Endothelial cell of umbilical vein (primary cell): ENCODE results near the gene PHOX2A. TPM values are rescaled to one million over a fixed set of nuclear protein-coding genes. Genes with fewer than 3 reads are reported as not detected.

ENCODE experiments used
- BruUV-seq: library from RNA; stranded (reverse); fragments of 400-500 nt; replicated peaks from 2 replicates; lab custom pipeline; 2021; lab: Mats Ljungman, UMichigan
- CTCF ChIA-PET: fragments of 300-600, 350-600 bp; sonication (Branson Sonifier 250); formaldehyde crosslinking; loops from one replicate; lab custom pipeline; 2021; ENCODE audit warnings: antibody characterized with exemption, inconsistent platforms; lab: Charles Lee
- POLR2A ChIA-PET: fragments of 300-600, 350-600 bp; sonication (Branson Sonifier 250); formaldehyde crosslinking; loops from one replicate; lab custom pipeline; 2021; ENCODE audit warnings: antibody characterized with exemption, inconsistent platforms; lab: Charles Lee
- DNase-seq: peaks from one replicate; pipeline ENCODE4 v3.0.0-alpha.2; 2011; ENCODE audit warnings: low read depth, low spot score
- FAIRE-seq: peaks from 2 replicates; lab custom pipeline; 2011; peaks lifted over from hg19 to GRCh38; lab: Jason Lieb, UNC
- H2AFZ ChIP-seq: 2 replicates; pipeline ENCODE4 v1.6.0; 2012; ENCODE audit warnings: low read depth, low read length, control low read depth, inconsistent platforms
- H3K27ac ChIP-seq: 2 replicates; pipeline ENCODE4 v1.5.1; 2011; ENCODE audit warnings: low read depth, mild to moderate bottlenecking, control low read depth, low read length, moderate library complexity; ENCODE audit not compliant: insufficient read depth
- H3K27me3 ChIP-seq, 2 experiments: 2 replicates each; pipeline versions ENCODE4 v1.6.0 to v1.6.1; 2011; ENCODE audit warnings: low read length in 2 of 2, mixed read lengths in 1 of 2; ENCODE audit not compliant: control insufficient read depth in 2 of 2, insufficient read depth in 2 of 2
- H3K36me3 ChIP-seq, 2 experiments: 2 replicates in 1 of 2; 3 replicates in 1 of 2; pipeline ENCODE4 v1.5.1; 2011; ENCODE audit warnings: low read length in 2 of 2, mild to moderate bottlenecking in 1 of 2, moderate library complexity in 1 of 2; ENCODE audit not compliant: control insufficient read depth in 2 of 2, insufficient read depth in 2 of 2; ENCODE audit errors: extremely low read depth in 1 of 2
- H3K4me1 ChIP-seq: 3 replicates; pipeline ENCODE4 v1.5.1; 2011; ENCODE audit warnings: mild to moderate bottlenecking, low read length; ENCODE audit not compliant: control insufficient read depth, insufficient read depth; ENCODE audit errors: extremely low read depth
- H3K4me2 ChIP-seq: 2 replicates; pipeline ENCODE4 v1.6.1; 2011; ENCODE audit warnings: low read length, control low read depth, mixed read lengths; ENCODE audit not compliant: insufficient read depth
- H3K4me3 ChIP-seq, 3 experiments: fragments of 200-600 bp in 1 of 3; sonication (generic), shearing (Covaris generic) in 1 of 3; replicated peaks in 1 of 3; 2 replicates each; pipeline ENCODE4 v1.5.1; 2011 to 2016; ENCODE audit warnings: control low read depth in 3 of 3, low read length in 3 of 3, mild to moderate bottlenecking in 2 of 3, inconsistent platforms in 1 of 3, low read depth in 1 of 3, moderate library complexity in 1 of 3; ENCODE audit not compliant: insufficient read depth in 1 of 3
- H3K79me2 ChIP-seq: 2 replicates; pipeline ENCODE4 v1.6.0; 2012; ENCODE audit warnings: low read length, inconsistent platforms; ENCODE audit not compliant: control insufficient read depth, insufficient read depth
- H3K9ac ChIP-seq: replicated peaks from 2 replicates; pipeline ENCODE3; 2011; ENCODE audit warnings: low read length, control low read depth; ENCODE audit not compliant: insufficient read depth; ENCODE audit errors: extremely low read depth
- H3K9me1 ChIP-seq: replicated peaks from 3 replicates; pipeline ENCODE4 v1.6.0; 2011; ENCODE audit warnings: mild to moderate bottlenecking, low read length; ENCODE audit not compliant: control insufficient read depth, insufficient read depth; ENCODE audit errors: extremely low read depth
- H3K9me3 ChIP-seq: replicated peaks from 2 replicates; pipeline ENCODE4 v1.5.1; 2012; ENCODE audit warnings: low read length, inconsistent platforms; ENCODE audit not compliant: control insufficient read depth, insufficient read depth
- H4K20me1 ChIP-seq: replicated peaks from 2 replicates; pipeline ENCODE3; 2011; ENCODE audit warnings: mild to moderate bottlenecking, low read length; ENCODE audit not compliant: control insufficient read depth, insufficient read depth; ENCODE audit errors: extremely low read depth
- CTCF ChIP-seq, 2 donors: IDR thresholded peaks; 1 replicate in 1 of 2; 2 replicates in 1 of 2; pipeline ENCODE4 v1.5.1; 2011; ENCODE audit warnings: low read length in 2 of 2, mild to moderate bottlenecking in 2 of 2, moderate library complexity in 2 of 2, control low read depth in 1 of 2, inconsistent platforms in 1 of 2, low read depth in 1 of 2; ENCODE audit not compliant: insufficient read depth in 1 of 2; ENCODE audit errors: extremely low read depth in 1 of 2
- EZH2 ChIP-seq: IDR thresholded peaks from 2 replicates; pipeline ENCODE4 v1.6.1; 2012; ENCODE audit warnings: borderline replicate concordance, low read depth, mild to moderate bottlenecking, moderate library complexity, low read length, inconsistent platforms; ENCODE audit not compliant: severe bottlenecking
- FOS ChIP-seq: IDR thresholded peaks from 2 replicates; pipeline ENCODE4 v1.6.1; 2011; ENCODE audit warnings: mild to moderate bottlenecking, low read length, moderate library complexity, borderline replicate concordance; ENCODE audit not compliant: insufficient read depth
- GATA2 ChIP-seq: IDR thresholded peaks from 2 replicates; pipeline ENCODE4 v1.7.0; 2011; ENCODE audit warnings: low read depth, mild to moderate bottlenecking, moderate library complexity, mixed read lengths, low read length; ENCODE audit not compliant: insufficient read length, insufficient read depth
- JUN ChIP-seq: IDR thresholded peaks from 2 replicates; pipeline ENCODE4 v1.6.1; 2011; ENCODE audit warnings: borderline replicate concordance, low read depth; ENCODE audit not compliant: insufficient read length, insufficient read depth
- MAX ChIP-seq: IDR thresholded peaks from 2 replicates; pipeline ENCODE4 v1.6.1; 2011; ENCODE audit not compliant: insufficient read depth, insufficient read length
- MYC ChIP-seq: IDR thresholded peaks from one replicate; pipeline ENCODE4 v1.6.1; 2011; ENCODE audit warnings: mild to moderate bottlenecking, low read depth, low read length
- POLR2A ChIP-seq: IDR thresholded peaks from 2 replicates; pipeline ENCODE4 v1.6.1; 2012; ENCODE audit warnings: low read depth, mild to moderate bottlenecking, control low read depth, low read length
- POLR2AphosphoS5 ChIP-seq: IDR thresholded peaks from 2 replicates; pipeline ENCODE4 v1.6.1; 2012; ENCODE audit warnings: low read depth, mild to moderate bottlenecking, control low read depth, low read length, moderate library complexity; ENCODE audit not compliant: insufficient read depth
- dilution Hi-C: fragments of 300-500 bp; cut with MboI; formaldehyde crosslinking; loops from one replicate; pipeline ENCODE4 v1.15.0; 2019; ENCODE audit warnings: low sequenced_read_pairs; ENCODE audit not compliant: extremely low pct_ligation_motif_present
- intact Hi-C: fragments of 100-400 bp; cut with micrococcal nuclease; formaldehyde crosslinking; loops from one replicate; pipeline ENCODE4 v1.10.0; 2022
- polyA plus RNA-seq, 4 experiments: library from polyadenylated mRNA; depleted of rRNA in 3 of 4; stranded (reverse) in 3 of 4; unstranded in 1 of 4; fragments of >200 nt; gene quantifications; 2 replicates each; pipeline versions ENCODE4 v1.2.1 to v1.2.3, GENCODE V29; 2011 to 2012; ENCODE audit warnings: missing spikeins in 1 of 4
- total RNA-seq: library from RNA; stranded (reverse); gene quantifications from 2 replicates; pipeline ENCODE4 v1.2.3, GENCODE V29; 2021

Gene PHOX2A
- total and polyA plus RNA-seq, 2 donors (not counting 3 experiments of a cell fraction or from before 2014, with no cell fraction given), result not detected

- Histone ChIP-seq H3K9me3 (no peaks in the 10 kb centered on the region), H3K9ac (no peak overlapping the region), H3K27me3 (peaks cover 0 to 3% of the 10 kb centered on the region in 2 experiments), H3K9me1 (no peaks in the 10 kb centered on the region), H3K4me3 (no peak overlapping the region), H2AFZ (no peak overlapping the region), H4K20me1 (no peaks in the 10 kb centered on the region), H3K79me2 (no peaks in the 10 kb centered on the region), H3K4me1 (peaks cover 7% of the 10 kb centered on the region), H3K4me2 (peak overlapping the region; percentile 24), H3K27ac (no peak overlapping the region), H3K36me3 (no peaks in the 10 kb centered on the region)
- ChIA-PET POLR2A (no interaction called here), CTCF (interaction anchor here (0.8 to 1.5 kb wide), 3 partner anchors 9 to 34 kb away, joined by 3 read pairs; no protein-coding TSS in a partner anchor)
- no TSS peak for BruUV-seq
- dilution Hi-C loops (no loop called here), intact Hi-C loops (loop anchor here (2.0 kb wide), 1 partner anchor 18 kb away; no protein-coding TSS in a partner anchor)
- FAIRE-seq (no peak), DNase-seq (peak; percentile 78)
- TF ChIP-seq FOS (peak; percentile 34), CTCF (IDR thresholded peaks at IDR 0.05; ENCODE audit: extremely low read depth in 1 of 2, insufficient read depth in 1 of 2, low read depth in 1 of 2, low read length in 2 of 2) (no peak)
These were observed 39.1 kb downstream of the PHOX2A start for GRCh38 chr11:72204886-72205285.

GRCh38 chr11:72203163-72203562 is 40.8 kb downstream of the PHOX2A start:
- Histone ChIP-seq H3K36me3 (no peaks in the 10 kb centered on the region), H3K27ac (no peak overlapping the region), H2AFZ (no peak overlapping the region), H3K9me3 (no peaks in the 10 kb centered on the region), H3K4me3 (no peak overlapping the region), H4K20me1 (no peaks in the 10 kb centered on the region), H3K9me1 (no peaks in the 10 kb centered on the region), H3K4me1 (peaks cover 7% of the 10 kb centered on the region), H3K4me2 (no peak overlapping the region), H3K9ac (no peak overlapping the region), H3K79me2 (no peaks in the 10 kb centered on the region), H3K27me3 (peaks cover 0 to 2% of the 10 kb centered on the region in 2 experiments)
- ChIA-PET CTCF (no interaction called here), POLR2A (no interaction called here)
- no peak for TF ChIP-seq MAX
- TF ChIP-seq CTCF (IDR thresholded peaks at IDR 0.05; ENCODE audit: extremely low read depth in 1 of 2, insufficient read depth in 1 of 2, low read depth in 1 of 2, low read length in 2 of 2), result no peak
- TF ChIP-seq FOS, result no peak
- no peak for TF ChIP-seq POLR2AphosphoS5
- TF ChIP-seq MYC, result no peak
- no peak for TF ChIP-seq GATA2
- TF ChIP-seq POLR2A, result no peak
- TF ChIP-seq JUN, result no peak
- TF ChIP-seq EZH2, result no peak
- FAIRE-seq (no peak), DNase-seq (no peak)
- dilution Hi-C loops, result no loop called here
- intact Hi-C loops, result no loop called here
- no TSS peak for BruUV-seq
